ENCODE results near the gene ITGAV.

ITGAV gene

DNA sequence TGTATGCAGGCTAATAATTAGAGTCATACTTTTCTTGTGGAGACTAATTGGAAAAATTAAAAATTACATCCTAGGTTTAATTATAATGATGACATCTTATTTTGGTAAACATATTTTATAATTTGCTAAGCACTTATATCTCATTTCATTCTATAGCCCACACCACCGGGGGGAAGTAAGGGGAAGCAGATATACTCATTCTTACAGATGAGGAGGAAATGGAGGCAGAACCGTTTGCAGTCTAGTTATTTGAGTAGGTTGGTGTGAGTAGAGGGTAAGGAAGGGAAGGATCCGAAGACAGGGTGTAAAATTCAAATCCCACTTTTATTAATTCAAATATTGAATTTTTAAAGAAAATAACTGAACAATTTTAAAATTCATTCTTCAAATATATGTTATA lies 3.7 kb downstream of the ITGAV start:
- ChIA-PET POLR2A (ENCODE audit: low non-redundant PET) (no interaction called here), CTCF (no interaction called here)
- DNase-seq (ENCODE audit: low spot score) = no peak
- TF ChIP-seq, protein P1, sequence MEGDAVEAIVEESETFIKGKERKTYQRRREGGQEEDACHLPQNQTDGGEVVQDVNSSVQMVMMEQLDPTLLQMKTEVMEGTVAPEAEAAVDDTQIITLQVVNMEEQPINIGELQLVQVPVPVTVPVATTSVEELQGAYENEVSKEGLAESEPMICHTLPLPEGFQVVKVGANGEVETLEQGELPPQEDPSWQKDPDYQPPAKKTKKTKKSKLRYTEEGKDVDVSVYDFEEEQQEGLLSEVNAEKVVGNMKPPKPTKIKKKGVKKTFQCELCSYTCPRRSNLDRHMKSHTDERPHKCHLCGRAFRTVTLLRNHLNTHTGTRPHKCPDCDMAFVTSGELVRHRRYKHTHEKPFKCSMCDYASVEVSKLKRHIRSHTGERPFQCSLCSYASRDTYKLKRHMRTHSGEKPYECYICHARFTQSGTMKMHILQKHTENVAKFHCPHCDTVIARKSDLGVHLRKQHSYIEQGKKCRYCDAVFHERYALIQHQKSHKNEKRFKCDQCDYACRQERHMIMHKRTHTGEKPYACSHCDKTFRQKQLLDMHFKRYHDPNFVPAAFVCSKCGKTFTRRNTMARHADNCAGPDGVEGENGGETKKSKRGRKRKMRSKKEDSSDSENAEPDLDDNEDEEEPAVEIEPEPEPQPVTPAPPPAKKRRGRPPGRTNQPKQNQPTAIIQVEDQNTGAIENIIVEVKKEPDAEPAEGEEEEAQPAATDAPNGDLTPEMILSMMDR (conservative IDR thresholded peaks at IDR 0.05; ENCODE audit: low read depth) = no peak
- no peak overlapping the region for H3K27ac ChIP-seq

DNA sequence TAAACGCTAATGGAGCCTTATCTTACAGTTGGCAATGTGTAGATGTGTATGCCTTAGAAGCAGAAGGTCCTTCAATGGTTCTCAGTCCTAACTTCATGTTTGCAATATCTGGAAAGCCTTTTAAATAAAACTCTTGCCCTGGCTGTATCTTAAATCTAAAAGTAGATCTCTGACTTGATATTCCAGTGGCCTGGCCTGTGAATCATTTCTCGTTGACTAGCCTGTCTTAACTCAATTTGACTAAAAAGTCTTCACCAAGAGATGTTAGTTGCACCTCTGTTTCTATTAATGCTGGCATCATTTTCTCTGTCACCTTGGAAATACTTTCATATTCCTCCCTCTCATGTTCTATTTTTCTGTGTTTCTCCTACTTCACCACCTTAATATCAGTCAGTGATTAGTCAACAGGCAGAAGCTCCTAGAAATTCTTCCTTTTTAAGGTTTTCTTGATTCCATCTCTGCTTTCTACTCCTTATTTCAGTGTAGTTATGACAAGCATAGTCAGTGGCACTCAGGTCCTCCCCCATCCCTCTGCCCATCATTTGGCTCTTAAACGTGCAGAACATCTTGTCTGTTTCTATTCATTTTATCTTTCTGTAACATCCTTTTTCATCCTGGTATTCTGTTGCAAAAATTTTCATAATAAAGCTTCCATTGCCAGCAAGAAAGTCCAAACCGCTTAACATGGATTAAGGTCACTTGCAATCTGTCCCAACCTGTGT lies 4.3 kb downstream of the ITGAV start:
- ChIA-PET CTCF (interaction anchor here (0.6 to 1.0 kb wide), 3 partner anchors 18 to 147 kb away, joined by 3 to 4 read pairs (median 3); no protein-coding TSS in a partner anchor), POLR2A (ENCODE audit: low non-redundant PET) (no interaction called here)

DNA sequence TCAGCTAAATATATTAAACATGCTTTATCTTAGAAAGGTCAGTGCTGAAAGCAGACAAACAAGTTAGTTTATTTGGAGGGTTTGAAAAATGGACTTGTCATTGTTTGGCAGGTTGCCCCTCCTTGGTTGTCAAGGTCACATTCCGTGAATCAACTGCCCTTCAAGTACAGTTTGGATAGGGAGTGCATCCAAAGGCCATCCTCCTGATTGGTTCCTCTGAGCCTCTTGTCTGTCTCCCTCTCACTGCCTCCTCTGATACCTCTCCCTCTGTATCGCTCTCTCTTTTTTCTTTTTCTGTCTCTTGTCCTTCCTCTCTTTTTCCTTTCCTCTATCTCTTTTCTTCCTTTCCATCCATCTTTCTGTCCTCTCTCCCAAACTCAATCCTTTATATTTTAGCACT lies 5.4 kb downstream of the ITGAV start:
- no peak overlapping the region for H3K27ac ChIP-seq
- DNase-seq (ENCODE audit: low spot score) = no peak
- CTCF ChIA-PET = interaction anchor here (1.0 kb wide), 1 partner anchor 46 kb away, joined by 3 read pairs; no protein-coding TSS in a partner anchor
- TF ChIP-seq, protein P1 (conservative IDR thresholded peaks at IDR 0.05; ENCODE audit: low read depth) = no peak
- POLR2A ChIA-PET (ENCODE audit: low non-redundant PET) = no interaction called here

More for the DNA sequence above, 4.3 kb downstream of the ITGAV start:
- TF ChIP-seq, protein P1 (conservative IDR thresholded peaks at IDR 0.05; ENCODE audit: low read depth) = no peak
- no peak overlapping the region for H3K27ac ChIP-seq
- DNase-seq (ENCODE audit: low spot score) = no peak

DNA sequence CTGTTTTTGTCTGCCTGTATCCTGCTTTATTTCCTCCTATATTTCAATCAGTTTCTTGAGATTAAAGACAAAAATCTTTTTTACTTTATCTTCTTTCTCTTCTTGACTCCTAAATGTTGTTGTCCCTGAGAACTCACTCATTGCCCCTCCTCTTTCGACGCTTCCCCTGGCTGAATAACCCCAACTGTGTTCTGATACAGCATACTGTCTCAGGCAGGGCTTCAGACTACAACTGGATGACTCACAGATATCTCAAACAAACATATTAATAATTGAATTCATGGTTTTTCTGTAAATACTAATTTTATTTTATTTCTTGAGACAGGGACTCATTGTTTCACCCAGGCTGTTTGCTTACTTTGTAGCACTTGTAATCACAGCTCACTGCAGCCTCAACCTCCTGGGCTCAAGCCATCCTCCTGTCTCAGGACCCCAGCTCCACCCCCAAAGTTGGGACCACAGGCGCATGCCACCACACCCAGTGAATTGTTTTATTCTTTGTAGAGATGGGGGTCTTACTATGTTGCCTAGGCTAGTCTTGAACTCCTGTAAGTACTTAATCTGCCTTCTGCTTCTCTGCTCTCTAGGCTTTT lies 9.4 kb downstream of the ITGAV start:
- ChIA-PET CTCF (interaction anchor here (0.8 kb wide), 1 partner anchor 8 kb away, joined by 5 read pairs; no protein-coding TSS in a partner anchor), POLR2A (ENCODE audit: low non-redundant PET) (no interaction called here)
- H3K27ac ChIP-seq = no peak overlapping the region
- TF ChIP-seq, protein P1 (conservative IDR thresholded peaks at IDR 0.05; ENCODE audit: low read depth) = no peak
- DNase-seq (ENCODE audit: low spot score) = no peak

DNA sequence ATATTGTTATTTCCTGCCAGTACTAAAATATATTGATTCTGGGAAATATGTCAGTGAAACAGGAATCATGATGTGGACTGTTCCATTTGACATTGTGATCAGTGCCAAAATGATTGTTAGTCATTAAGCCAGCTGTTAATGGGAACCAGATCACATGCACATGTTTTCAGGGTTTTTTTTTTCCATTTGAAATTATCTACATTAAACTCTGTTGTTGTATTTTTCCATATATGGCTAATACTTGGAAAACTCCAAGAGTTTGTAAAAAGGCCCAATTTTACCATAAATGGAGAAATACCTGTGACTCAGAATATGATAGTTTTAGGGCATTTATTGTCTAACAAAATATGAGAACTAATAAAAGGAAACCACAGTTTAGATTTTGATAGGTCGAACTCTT lies 13.4 kb downstream of the ITGAV start:
- ChIA-PET POLR2A (ENCODE audit: low non-redundant PET) (no interaction called here), CTCF (no interaction called here)
- TF ChIP-seq, protein P1 (conservative IDR thresholded peaks at IDR 0.05; ENCODE audit: low read depth) = no peak
- H3K27ac ChIP-seq = no peak overlapping the region
- no peak for DNase-seq (ENCODE audit: low spot score)

DNA sequence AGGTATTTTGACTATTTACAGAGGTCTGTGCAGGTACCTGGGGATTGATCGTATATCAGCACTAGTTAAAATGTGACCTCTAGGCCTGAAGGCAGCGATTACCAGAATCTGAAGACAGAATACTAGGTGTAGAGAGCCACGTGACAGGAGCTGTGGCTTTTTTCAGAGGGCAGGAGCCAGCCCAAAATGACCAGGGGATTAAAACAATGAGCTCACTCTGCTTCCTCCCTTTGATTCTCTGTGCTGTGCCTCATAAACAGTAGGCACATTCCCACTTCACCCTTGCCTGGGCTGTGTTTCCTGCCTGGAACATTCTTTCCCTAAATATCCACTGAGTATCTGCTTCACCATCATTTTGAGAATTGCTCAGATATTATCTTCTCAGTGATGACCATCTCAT lies 15.2 kb downstream of the ITGAV start:
- DNase-seq (ENCODE audit: low spot score) = no peak
- ChIA-PET CTCF (interaction anchor here (0.6 kb wide), 1 partner anchor 52 kb away, joined by 3 read pairs; no protein-coding TSS in a partner anchor), POLR2A (ENCODE audit: low non-redundant PET) (no interaction called here)
- TF ChIP-seq, protein P1 (conservative IDR thresholded peaks at IDR 0.05; ENCODE audit: low read depth) = no peak
- H3K27ac ChIP-seq = no peak overlapping the region

All from RWPE1 (cell line).